ENCODE measurements around the gene WNT3.
"Not testable (repeated sequence)": the region's sequence is repeated elsewhere in the genome, so short reads cannot be mapped to it uniquely, and the experiment has no call there.

Gene WNT3

DNA sequence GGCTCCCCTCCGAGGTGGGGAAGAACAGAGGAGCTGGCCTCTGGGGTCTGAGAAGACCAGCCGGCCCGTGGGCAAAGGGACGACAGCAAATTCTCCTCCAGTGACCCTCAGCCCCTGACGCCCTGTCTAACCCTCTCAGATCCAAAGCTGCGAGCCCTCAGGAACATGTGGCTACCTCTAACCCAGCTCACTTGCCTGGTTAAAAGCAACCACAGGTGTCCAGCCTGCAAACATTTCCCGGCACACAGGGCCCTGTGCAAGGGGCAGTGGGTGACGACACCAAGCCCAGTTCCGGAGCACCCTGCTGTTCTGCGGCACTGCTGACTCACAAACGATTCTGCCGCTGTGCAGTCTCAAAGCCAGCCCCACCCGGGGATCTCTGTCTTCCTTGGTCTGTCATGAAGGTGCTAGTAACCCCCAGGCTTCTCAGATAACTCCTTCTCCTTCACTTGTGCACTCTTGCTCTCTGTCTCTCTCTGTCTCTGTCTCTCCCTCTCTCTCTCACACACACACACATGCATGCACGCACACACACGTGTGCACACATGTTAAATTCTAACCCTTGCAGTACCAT lies 23.0 kb downstream of the WNT3 start:
- H3K4me1 ChIP-seq (ENCODE audit: control insufficient read depth, insufficient read depth, low read length): no peaks in the 10 kb centered on the region
- no peak overlapping the region for H3K4me3 ChIP-seq (ENCODE audit: low read length in 2 of 2)
- H3K27me3 ChIP-seq (ENCODE audit: control insufficient read depth in 1 of 2, insufficient read depth in 2 of 2, low read length in 2 of 2): peaks cover 0 to 19% of the 10 kb centered on the region in 2 donors
- no peaks in the 10 kb centered on the region for H3K9me3 ChIP-seq (ENCODE audit: control insufficient read depth in 2 of 2, low read length in 2 of 2)
- no peaks in the 10 kb centered on the region for H3K36me3 ChIP-seq (ENCODE audit: control insufficient read depth in 2 of 2, insufficient read depth in 2 of 2, low read length in 2 of 2)
- H3K27ac ChIP-seq (ENCODE audit: low read length): no peak overlapping the region
- no peak overlapping the region for H3K9ac ChIP-seq (ENCODE audit: low read length in 2 of 2)

- no peaks in the 10 kb centered on the region for H3K4me1 ChIP-seq (ENCODE audit: control insufficient read depth, insufficient read depth, low read length)
- no peak overlapping the region for H3K4me3 ChIP-seq (ENCODE audit: low read length in 2 of 2)
- H3K9ac ChIP-seq (ENCODE audit: low read length in 2 of 2): no peak overlapping the region
- no peaks in the 10 kb centered on the region for H3K9me3 ChIP-seq (ENCODE audit: control insufficient read depth in 2 of 2, low read length in 2 of 2)
- H3K27ac ChIP-seq (ENCODE audit: low read length): no peak overlapping the region
- no peaks in the 10 kb centered on the region for H3K36me3 ChIP-seq (ENCODE audit: control insufficient read depth in 2 of 2, insufficient read depth in 2 of 2, low read length in 2 of 2)
- peaks cover 0 to 21% of the 10 kb centered on the region in 2 donors for H3K27me3 ChIP-seq (ENCODE audit: control insufficient read depth in 1 of 2, insufficient read depth in 2 of 2, low read length in 2 of 2)
These were observed 24.2 kb downstream of the WNT3 start for GRCh38 chr17:46794318-46794717.

DNA sequence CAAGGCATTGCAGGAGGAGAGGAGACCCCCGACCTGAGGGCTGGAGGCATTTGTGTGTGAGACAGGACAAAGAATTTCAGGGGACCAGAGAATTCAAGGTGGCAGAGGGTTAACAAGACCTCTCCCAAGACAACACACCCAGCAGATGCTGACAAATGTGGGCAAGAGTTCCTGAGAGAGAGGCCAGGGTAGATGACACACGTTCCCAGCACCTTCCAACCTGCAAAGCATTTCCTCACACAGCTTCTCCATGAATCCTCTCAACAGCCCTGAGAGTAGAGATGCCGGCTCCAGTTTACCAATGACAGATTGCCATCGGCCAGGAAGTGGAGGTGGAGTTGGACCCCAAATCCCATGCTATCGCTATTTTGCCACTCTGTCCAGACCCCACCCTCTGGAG lies 25.0 kb downstream of the WNT3 start:
- no peaks in the 10 kb centered on the region for H3K36me3 ChIP-seq (ENCODE audit: control insufficient read depth in 2 of 2, insufficient read depth in 2 of 2, low read length in 2 of 2)
- H3K4me1 ChIP-seq (ENCODE audit: control insufficient read depth, insufficient read depth, low read length): no peaks in the 10 kb centered on the region
- no peak overlapping the region for H3K4me3 ChIP-seq (ENCODE audit: low read length in 2 of 2)
- peaks cover 0 to 21% of the 10 kb centered on the region in 2 donors for H3K27me3 ChIP-seq (ENCODE audit: control insufficient read depth in 1 of 2, insufficient read depth in 2 of 2, low read length in 2 of 2)
- no peaks in the 10 kb centered on the region for H3K9me3 ChIP-seq (ENCODE audit: control insufficient read depth in 2 of 2, low read length in 2 of 2)
- no peak overlapping the region for H3K9ac ChIP-seq (ENCODE audit: low read length in 2 of 2)
- H3K27ac ChIP-seq (ENCODE audit: low read length): no peak overlapping the region

DNA sequence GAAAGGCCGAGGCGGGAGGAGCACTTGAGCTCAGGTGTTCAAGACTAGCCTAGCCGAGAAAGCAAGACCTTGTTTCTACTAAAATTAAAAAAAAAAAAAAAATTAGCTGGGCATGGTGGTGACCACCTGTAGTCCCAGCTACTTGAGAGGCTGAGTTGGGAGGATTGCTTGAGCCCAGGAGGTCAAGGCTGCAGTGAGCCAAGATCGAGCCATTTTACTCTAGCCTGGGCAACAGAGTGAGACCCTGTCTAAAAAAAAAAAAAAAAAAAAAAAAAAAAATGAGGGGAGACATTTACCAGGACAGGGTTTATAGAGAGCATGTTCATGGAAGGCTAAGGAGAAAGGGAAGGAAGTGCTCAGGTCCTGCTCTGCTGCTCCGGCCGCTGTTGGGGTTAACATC lies 25.5 kb downstream of the WNT3 start:
- not testable (repeated sequence) for H3K9ac ChIP-seq (ENCODE audit: low read length in 2 of 2); H3K27ac ChIP-seq (ENCODE audit: low read length); H3K4me1 ChIP-seq (ENCODE audit: control insufficient read depth, insufficient read depth, low read length); H3K9me3 ChIP-seq (ENCODE audit: control insufficient read depth in 2 of 2, low read length in 2 of 2); H3K4me3 ChIP-seq (ENCODE audit: low read length in 2 of 2); H3K36me3 ChIP-seq (ENCODE audit: control insufficient read depth in 2 of 2, insufficient read depth in 2 of 2, low read length in 2 of 2)
- H3K27me3 ChIP-seq (ENCODE audit: control insufficient read depth in 1 of 2, insufficient read depth in 2 of 2, low read length in 2 of 2): peaks cover 0 to 21% of the 10 kb centered on the region in 2 donors

DNA sequence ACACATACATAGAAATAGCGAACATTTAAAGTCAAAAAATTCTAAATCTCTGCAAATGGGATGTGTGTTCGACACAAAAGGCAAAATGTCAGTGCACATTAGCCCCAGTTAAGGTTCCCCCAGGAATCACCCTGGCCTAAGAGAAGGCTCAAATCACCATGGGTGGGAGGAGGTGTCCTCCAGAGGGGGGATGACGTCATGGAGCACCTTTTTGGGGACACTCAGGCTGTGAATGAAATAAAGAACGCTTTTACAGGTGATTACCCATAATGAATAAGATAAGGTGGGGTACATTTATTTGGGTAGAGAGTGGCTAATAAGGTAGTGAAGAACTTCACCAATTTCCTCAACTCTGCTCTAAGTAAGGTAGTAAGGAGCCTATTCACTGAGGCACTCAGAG lies 26.4 kb downstream of the WNT3 start:
- H3K9ac ChIP-seq (ENCODE audit: low read length in 2 of 2): no peak overlapping the region

DNA sequence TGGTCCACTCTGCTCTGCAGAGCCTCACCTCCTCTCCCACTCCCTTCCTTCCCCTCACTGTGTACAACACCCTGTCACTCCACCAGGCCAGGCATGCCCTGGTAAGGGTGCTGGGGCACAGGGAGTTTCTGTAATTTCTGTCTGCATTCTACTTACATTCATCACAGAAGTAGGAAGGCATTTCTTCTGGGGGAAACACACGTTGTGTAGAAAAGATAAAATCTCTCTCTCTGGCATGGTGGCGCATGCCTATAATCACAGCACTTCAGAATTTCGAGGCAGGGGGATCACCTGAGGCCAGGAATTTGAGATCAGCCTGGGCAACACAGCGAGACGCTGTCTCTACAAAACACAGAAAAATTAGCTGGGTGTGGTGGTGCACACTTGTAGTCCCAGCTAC lies 27.0 kb downstream of the WNT3 start:
- Histone ChIP-seq H3K36me3 (ENCODE audit: control insufficient read depth in 2 of 2, insufficient read depth in 2 of 2, low read length in 2 of 2) (no peaks in the 10 kb centered on the region), H3K27me3 (ENCODE audit: control insufficient read depth in 1 of 2, insufficient read depth in 2 of 2, low read length in 2 of 2) (peaks cover 0 to 21% of the 10 kb centered on the region in 2 donors), H3K9ac (ENCODE audit: low read length in 2 of 2) (no peak overlapping the region), H3K27ac (ENCODE audit: low read length) (no peak overlapping the region), H3K4me3 (ENCODE audit: low read length in 2 of 2) (no peak overlapping the region), H3K9me3 (ENCODE audit: control insufficient read depth in 2 of 2, low read length in 2 of 2) (no peaks in the 10 kb centered on the region), H3K4me1 (ENCODE audit: control insufficient read depth, insufficient read depth, low read length) (no peaks in the 10 kb centered on the region)

More for the DNA sequence above, 26.4 kb downstream of the WNT3 start:
- Histone ChIP-seq H3K36me3 (ENCODE audit: control insufficient read depth in 2 of 2, insufficient read depth in 2 of 2, low read length in 2 of 2) (no peaks in the 10 kb centered on the region), H3K27me3 (ENCODE audit: control insufficient read depth in 1 of 2, insufficient read depth in 2 of 2, low read length in 2 of 2) (peaks cover 0 to 21% of the 10 kb centered on the region in 2 donors), H3K9me3 (ENCODE audit: control insufficient read depth in 2 of 2, low read length in 2 of 2) (no peaks in the 10 kb centered on the region), H3K27ac (ENCODE audit: low read length) (no peak overlapping the region), H3K4me3 (ENCODE audit: low read length in 2 of 2) (no peak overlapping the region), H3K4me1 (ENCODE audit: control insufficient read depth, insufficient read depth, low read length) (no peaks in the 10 kb centered on the region)

DNA sequence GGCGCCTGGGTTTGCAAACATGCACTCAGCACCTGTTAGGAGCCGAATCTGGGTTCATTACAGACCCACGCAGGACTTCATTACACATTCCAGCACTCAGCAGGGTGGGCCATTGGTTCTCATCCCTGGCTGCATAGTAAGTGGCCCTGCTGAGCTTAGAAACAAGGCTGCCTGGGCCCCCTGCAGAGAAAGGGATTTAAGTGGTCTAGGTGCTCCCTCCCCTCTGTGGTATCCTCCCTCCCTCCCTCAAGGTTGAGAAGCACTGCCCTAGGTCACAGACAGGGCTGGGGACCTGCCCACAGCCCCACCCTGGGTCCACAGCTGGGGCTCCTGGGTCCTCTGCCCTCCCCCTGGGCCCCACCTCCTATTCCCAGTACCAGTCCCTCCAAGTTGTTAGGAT lies 28.3 kb downstream of the WNT3 start:
- Histone ChIP-seq H3K27ac (ENCODE audit: low read length) (no peak overlapping the region), H3K9me3 (ENCODE audit: control insufficient read depth in 2 of 2, low read length in 2 of 2) (no peaks in the 10 kb centered on the region), H3K27me3 (ENCODE audit: control insufficient read depth in 1 of 2, insufficient read depth in 2 of 2, low read length in 2 of 2) (peaks cover 0 to 17% of the 10 kb centered on the region in 2 donors), H3K4me3 (ENCODE audit: low read length in 2 of 2) (no peak overlapping the region), H3K9ac (ENCODE audit: low read length in 2 of 2) (no peak overlapping the region), H3K36me3 (ENCODE audit: control insufficient read depth in 2 of 2, insufficient read depth in 2 of 2, low read length in 2 of 2) (no peaks in the 10 kb centered on the region), H3K4me1 (ENCODE audit: control insufficient read depth, insufficient read depth, low read length) (no peaks in the 10 kb centered on the region)

DNA sequence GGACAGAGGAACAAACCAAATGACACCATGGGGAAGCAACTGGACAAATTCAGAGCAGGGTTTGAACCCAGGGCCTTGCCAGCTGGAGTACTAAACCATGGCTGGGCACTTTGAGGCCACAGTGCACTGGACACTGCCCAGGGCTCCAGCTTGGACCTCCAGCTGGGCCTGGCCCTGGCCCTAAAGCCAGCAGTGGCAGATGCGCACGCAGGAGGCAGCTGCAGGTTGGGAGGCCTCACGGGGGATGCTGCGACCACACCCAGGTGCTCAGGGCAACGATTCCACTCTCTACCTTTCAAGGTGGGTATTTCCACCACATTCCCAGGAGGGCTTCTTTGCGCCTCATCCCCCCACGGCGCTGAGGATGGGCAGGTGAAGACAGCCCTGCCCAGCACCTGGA lies 28.9 kb downstream of the WNT3 start:
- Histone ChIP-seq H3K4me3 (ENCODE audit: low read length in 2 of 2) (no peak overlapping the region), H3K36me3 (ENCODE audit: control insufficient read depth in 2 of 2, insufficient read depth in 2 of 2, low read length in 2 of 2) (no peaks in the 10 kb centered on the region), H3K27me3 (ENCODE audit: control insufficient read depth in 1 of 2, insufficient read depth in 2 of 2, low read length in 2 of 2) (peaks cover 0 to 15% of the 10 kb centered on the region in 2 donors), H3K9ac (ENCODE audit: low read length in 2 of 2) (no peak overlapping the region), H3K27ac (ENCODE audit: low read length) (no peak overlapping the region), H3K9me3 (ENCODE audit: control insufficient read depth in 2 of 2, low read length in 2 of 2) (no peaks in the 10 kb centered on the region), H3K4me1 (ENCODE audit: control insufficient read depth, insufficient read depth, low read length) (no peaks in the 10 kb centered on the region)

DNA sequence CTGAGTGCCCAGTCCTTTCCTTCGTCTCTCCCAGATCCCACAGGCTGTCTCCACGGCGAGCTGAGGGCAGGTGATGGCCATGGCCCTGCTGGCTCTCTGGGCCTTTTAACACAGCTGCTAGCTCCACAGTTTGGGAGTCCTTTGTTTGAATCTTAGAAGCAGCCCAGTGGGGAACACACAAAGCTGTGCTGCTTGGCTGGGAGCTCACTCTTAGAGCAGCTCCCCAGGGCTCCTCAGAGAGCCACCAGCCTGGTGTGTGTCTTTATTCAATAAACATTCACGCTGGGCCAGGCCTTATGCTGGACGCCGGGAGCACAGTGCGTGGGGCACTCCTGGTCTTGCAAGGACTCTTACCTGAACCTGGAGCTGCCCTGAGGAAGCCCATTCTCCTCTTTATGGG lies 29.7 kb downstream of the WNT3 start:
- H3K27ac ChIP-seq (ENCODE audit: low read length): no peak overlapping the region
- H3K4me1 ChIP-seq (ENCODE audit: control insufficient read depth, insufficient read depth, low read length): no peaks in the 10 kb centered on the region
- no peak overlapping the region for H3K9ac ChIP-seq (ENCODE audit: low read length in 2 of 2)
- no peaks in the 10 kb centered on the region for H3K9me3 ChIP-seq (ENCODE audit: control insufficient read depth in 2 of 2, low read length in 2 of 2)
- H3K36me3 ChIP-seq (ENCODE audit: control insufficient read depth in 2 of 2, insufficient read depth in 2 of 2, low read length in 2 of 2): no peaks in the 10 kb centered on the region
- H3K27me3 ChIP-seq (ENCODE audit: control insufficient read depth in 1 of 2, insufficient read depth in 2 of 2, low read length in 2 of 2): peaks cover 0 to 9% of the 10 kb centered on the region in 2 donors
- H3K4me3 ChIP-seq (ENCODE audit: low read length in 2 of 2): no peak overlapping the region

- Histone ChIP-seq H3K27ac (ENCODE audit: low read length) (no peak overlapping the region), H3K4me1 (ENCODE audit: control insufficient read depth, insufficient read depth, low read length) (no peaks in the 10 kb centered on the region), H3K4me3 (ENCODE audit: low read length in 2 of 2) (no peak overlapping the region), H3K9ac (ENCODE audit: low read length in 2 of 2) (no peak overlapping the region), H3K36me3 (ENCODE audit: control insufficient read depth in 2 of 2, insufficient read depth in 2 of 2, low read length in 2 of 2) (no peaks in the 10 kb centered on the region), H3K9me3 (ENCODE audit: control insufficient read depth in 2 of 2, low read length in 2 of 2) (no peaks in the 10 kb centered on the region), H3K27me3 (ENCODE audit: control insufficient read depth in 1 of 2, insufficient read depth in 2 of 2, low read length in 2 of 2) (peaks cover 0 to 9% of the 10 kb centered on the region in 2 donors)
These were observed 30.2 kb downstream of the WNT3 start for GRCh38 chr17:46788300-46788699.

GRCh38 chr17:46787478-46787877 lies 31.0 kb downstream of the WNT3 start:
- no peak overlapping the region for H3K4me3 ChIP-seq (ENCODE audit: low read length in 2 of 2)
- peaks cover 0 to 8% of the 10 kb centered on the region in 2 donors for H3K27me3 ChIP-seq (ENCODE audit: control insufficient read depth in 1 of 2, insufficient read depth in 2 of 2, low read length in 2 of 2)
- no peak overlapping the region for H3K27ac ChIP-seq (ENCODE audit: low read length)
- no peak overlapping the region for H3K9ac ChIP-seq (ENCODE audit: low read length in 2 of 2)
- H3K4me1 ChIP-seq (ENCODE audit: control insufficient read depth, insufficient read depth, low read length): no peaks in the 10 kb centered on the region
- H3K36me3 ChIP-seq (ENCODE audit: control insufficient read depth in 2 of 2, insufficient read depth in 2 of 2, low read length in 2 of 2): no peaks in the 10 kb centered on the region
- H3K9me3 ChIP-seq (ENCODE audit: control insufficient read depth in 2 of 2, low read length in 2 of 2): no peaks in the 10 kb centered on the region
